ENCODE results near the gene AKAP5.
A peak's percentile ranks its signal among the peaks of the same experiment; 100 is the strongest.

The AKAP5 gene

DNA sequence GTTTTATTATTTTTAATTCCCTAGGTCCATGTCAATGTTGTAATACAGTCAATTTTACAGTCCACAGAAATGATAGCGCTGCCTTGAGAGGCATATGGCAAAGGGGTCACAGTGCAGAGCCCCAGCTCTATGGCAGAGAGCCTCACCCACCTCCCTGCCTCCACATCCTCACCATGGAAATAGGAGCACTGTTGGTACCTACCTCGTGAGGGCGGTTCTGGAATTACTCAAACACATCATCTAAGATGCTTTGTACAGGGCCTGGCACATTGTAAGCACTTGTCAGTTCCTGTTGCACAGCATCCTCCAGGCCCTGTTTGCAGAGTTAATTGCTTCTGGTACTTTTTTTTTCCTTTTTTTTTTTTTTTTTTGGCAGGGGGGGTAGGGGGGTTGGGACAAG is 4.1 kb upstream of the AKAP5 start:
- DNase-seq, result no peak

DNA sequence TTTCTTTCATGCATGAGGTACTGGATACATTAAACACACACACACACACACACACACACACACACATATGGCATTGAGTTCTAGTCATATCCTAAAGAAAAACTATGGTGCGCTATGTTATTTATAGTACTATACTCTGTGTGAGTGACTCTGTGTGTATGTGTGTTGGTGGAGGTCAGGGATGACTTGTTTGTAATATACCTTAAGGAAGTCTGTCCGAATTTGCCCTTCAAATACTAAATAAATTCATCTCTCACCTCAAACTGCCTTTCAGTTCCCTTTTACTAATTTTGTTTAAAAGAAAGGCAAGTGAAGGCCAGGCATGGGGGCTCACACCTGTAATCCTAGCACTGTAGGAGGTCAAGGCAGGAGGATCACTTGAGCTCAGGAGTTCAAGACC is 2.1 kb upstream of the AKAP5 start:
- DNase-seq, result no peak

- DNase-seq, result no peak
Observed at GRCh38 chr14:64463873-64464272, 1.4 kb upstream of the AKAP5 start.

DNA sequence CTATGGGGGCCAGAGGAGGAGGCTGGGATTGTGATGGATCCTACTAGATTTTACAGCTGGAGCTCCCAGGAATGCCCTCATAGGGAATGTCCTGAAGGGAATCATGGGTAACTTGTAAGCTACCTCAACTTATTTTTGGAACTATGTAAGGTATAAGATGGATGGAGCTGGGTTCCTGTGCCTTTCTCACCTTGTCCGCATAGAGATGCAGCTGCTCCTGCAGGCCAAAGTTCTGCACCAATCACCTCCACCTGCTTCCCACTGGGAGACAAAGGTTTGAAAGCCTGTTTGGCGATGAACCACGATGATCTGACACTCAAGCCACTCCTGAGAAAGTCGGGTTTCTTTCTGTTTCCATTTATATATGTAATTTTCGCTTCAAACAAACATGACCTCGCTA is 648 bp upstream of the AKAP5 start:
- no peak for DNase-seq

DNA sequence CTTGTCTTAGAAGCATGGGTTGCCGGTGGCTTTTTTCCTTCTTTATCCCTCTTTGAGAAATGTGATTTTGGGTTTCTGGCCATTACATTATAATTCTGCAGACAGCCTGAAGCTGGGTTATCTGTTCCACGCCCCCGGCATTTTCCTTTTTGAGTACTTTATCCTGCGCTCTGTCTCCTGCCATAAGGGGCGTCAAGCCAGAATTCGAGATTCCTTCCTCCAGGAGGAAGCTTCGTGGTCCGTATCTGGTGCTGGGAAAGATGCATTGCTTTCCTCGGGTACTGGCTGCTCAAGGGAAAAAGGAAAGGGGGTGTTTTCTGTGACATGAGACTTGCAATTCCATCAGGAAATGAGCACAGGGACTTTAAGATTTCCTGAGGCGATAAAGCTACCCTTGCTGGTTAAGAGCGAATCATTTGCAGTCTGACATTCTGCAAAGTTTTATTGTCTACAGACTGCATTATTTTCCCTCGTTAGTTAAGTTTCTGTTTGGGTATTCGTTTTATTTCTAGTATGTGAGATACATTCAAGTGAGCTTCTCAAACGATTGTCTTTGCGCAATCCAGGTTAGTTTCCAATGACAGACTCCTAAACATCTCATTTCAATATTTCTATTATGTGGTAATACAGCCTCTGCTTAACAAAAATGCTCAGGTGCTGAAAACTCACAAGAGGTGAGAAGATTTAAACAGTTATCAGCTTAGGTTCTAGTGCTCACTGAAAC is 694 bp downstream of the AKAP5 start:
- DNase-seq, result no peak

- no peak for DNase-seq
Observed at GRCh38 chr14:64467101-64467500, 1.8 kb downstream of the AKAP5 start.

DNA sequence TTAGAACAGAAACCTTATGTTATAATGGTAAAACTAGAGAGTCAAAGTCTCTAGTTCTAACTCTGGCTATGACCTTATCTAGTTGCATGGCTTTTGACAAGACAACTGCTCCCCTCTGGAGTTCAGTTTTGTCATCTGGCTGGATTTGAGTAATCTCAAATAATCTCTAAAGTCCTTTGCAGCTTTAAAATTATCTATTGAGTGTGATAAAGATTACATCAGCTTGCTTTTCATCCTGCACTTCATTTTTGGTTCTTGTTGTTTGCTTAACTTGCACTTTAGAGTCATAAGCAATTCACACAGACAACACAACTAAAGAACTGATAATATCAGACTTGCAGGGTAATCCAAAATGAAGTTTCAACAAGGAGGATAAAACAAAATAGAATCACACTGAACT is 2.3 kb downstream of the AKAP5 start:
- no peak for DNase-seq

- no peak for DNase-seq
Observed at GRCh38 chr14:64468451-64468850, 3.2 kb downstream of the AKAP5 start.

- DNase-seq, result no peak
Observed at GRCh38 chr14:64474041-64474440, 8.7 kb downstream of the AKAP5 start.

DNA sequence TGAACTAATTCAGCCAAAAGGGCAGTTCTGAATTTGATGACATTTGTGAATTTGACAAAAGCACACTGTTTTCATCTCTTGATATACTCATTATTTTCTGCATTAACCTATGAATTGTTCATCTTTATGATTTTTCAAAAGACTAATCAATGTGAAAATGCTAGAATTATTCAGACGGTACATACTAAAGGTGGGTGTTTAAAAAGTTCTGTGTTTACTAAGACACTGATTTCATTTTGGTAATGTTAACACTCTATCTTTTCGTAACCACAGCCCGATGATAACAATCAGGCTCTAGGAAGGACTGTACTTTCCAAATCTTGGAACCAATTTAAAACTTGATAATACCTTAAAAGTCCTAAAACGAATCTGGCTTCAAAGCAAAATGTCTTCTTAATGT is 9.4 kb downstream of the AKAP5 start:
- DNase-seq, result no peak

- DNase-seq, result no peak
Observed at GRCh38 chr14:64475585-64476273, 10.4 kb downstream of the AKAP5 start.

DNA sequence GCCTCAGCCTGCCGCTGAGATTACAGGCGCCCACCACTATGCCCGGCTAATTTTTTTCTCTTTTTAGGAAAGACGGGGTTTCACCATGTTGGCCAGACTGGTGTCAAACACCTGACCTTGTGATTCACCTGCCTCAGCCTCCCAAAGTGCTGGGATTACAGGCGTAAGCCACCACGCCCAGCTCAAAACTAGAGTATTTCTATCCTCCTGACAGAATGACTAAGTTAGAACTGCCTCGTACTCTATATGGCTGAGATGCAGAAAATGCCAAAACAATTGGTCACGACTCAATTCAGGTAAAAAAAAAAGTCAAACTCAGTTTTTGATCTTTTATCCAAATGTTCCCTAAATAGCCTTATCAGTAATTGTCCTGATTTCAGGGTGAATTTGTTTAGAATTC is 11.1 kb downstream of the AKAP5 start:
- DNase-seq, result no peak

- DNase-seq, result no peak
Observed at GRCh38 chr14:64478634-64479250, 13.4 kb downstream of the AKAP5 start.

- no peak for DNase-seq
Observed at GRCh38 chr14:64488590-64489099, 23.3 kb downstream of the AKAP5 start.

- no peak for DNase-seq
Observed at GRCh38 chr14:64491637-64492036, 26.3 kb downstream of the AKAP5 start.

- no peak for DNase-seq
Observed at GRCh38 chr14:64493455-64493854, 28.2 kb downstream of the AKAP5 start.

DNA sequence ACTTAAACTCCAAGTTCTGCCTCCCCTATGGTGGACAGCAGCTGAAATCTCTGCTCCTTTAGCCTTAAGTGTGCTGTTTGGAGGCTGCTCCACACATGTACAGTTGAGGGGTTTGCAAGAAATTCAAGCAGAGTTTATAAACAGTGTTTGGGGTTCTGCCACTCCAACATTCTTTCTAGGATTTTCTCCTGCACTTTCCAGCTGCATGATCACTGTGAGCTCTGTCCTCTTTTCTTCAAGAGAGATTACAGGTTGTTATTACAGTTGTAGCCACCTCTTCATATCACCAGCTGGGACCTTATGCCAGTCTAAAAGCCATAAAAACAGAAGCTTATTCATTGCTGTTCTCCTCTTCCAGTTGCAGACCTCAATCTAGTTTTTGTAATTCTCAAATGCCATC is 30.0 kb downstream of the AKAP5 start:
- no peak for DNase-seq

GRCh38 chr14:64496764-64497163 is 31.5 kb downstream of the AKAP5 start:
- DNase-seq, result no peak

GRCh38 chr14:64500088-64500487 is 34.8 kb downstream of the AKAP5 start:
- no peak for DNase-seq

DNA sequence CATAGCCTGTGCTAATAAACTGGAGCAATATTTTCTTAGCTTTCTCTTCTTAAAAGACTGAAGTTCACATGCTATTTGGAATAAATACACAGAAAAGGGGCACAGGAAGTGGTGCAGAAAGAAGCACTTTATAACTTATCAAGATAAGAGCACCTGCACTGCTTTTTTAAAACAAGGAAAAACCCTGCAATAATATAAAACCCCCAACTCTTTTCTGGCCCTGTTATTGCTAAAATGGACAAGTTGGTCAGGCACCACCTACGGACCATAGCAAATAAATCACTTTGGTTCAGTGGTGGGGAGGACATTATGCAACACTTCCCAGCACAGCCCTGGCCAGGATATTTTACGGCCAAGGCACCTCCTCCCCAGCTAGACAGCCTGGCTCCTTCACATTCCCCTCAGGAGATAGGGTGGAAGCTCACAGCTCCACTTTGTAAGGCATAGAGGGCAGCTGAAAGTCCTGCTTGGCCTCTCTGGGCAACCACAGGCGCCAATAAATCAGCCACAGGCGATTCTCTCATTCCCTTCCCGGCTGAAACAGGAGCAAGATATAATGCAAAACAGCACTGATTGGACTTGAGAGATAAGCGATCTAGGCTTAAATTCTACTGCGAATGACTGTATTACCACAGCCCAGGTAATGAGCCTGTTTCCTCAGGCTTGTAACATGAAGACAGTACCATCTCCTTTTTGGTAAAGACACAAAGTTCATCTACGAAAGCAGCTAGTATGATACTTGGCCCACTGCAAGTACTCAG is 36.3 kb downstream of the AKAP5 start:
- DNase-seq, result no peak

DNA sequence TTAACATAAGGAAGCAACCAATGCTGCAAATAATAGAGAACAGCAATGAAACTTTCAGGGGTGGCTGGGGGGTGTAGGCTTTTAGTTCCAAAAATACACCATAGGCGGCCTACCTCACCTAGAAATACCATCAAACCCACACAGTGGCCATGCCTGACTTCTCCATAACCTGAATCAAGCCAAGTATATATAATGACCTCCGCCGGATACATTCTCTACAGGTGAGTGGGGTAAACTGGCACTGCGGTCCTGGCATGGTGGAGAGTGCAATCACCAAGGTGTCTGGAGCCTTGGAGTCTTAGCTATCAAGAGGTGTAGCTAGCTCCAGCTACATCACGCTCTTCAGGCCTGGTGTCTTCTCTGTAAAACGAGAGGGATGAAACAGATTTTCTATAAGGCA is 37.2 kb downstream of the AKAP5 start:
- peak in 1 of 2 experiments; percentile 10 for DNase-seq

DNA sequence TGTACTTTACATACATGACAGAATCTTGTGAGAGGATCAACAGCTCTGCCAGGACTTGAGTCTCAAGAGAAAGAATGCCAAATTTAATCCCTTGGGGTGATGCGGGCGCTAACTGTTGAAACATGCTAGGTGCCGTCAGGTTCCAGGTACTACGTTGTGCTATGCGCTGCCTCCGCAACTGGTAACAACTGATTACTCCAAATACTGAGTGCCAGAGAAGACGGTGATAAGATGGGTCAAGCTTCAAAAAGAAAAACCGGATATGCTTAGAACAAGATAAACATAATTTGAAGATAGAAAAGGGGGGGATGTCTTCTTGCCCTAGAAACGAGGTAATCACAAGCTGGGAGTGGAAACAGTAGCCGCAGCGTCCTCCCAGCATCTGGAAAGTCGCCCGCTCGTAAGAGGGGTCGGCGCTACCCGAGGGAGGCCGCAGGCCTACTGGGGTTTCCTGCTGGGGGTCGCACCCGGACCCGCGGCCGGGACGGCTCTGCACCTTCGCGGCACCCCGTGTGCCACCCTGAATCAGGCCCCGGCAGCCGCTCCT is 37.7 kb downstream of the AKAP5 start:
- peak in 1 of 2 experiments; percentile 17 for DNase-seq
